CD14-positive monocyte (primary cell): ENCODE results near the gene C3orf52. TPM values are rescaled to one million over a fixed set of nuclear protein-coding genes. Genes with fewer than 3 reads are reported as not detected.
A peak's percentile ranks its signal among the peaks of the same experiment; 100 is the strongest.

ENCODE experiments used
- DNase-seq, 3 donors: peaks; one replicate each; pipeline ENCODE4 v3.0.0-alpha.2; 2011 to 2022
- H2AFZ ChIP-seq: 2 replicates; pipeline ENCODE4 v1.6.0; 2012; ENCODE audit warnings: mild to moderate bottlenecking, low read depth, low read length, inconsistent platforms; ENCODE audit not compliant: insufficient read depth, poor library complexity, severe bottlenecking
- H3K27ac ChIP-seq, 2 donors: 1 replicate in 1 of 2; 2 replicates in 1 of 2; pipeline ENCODE4 v1.5.1; 2012 to 2013; ENCODE audit warnings: low read length in 2 of 2, control low read depth in 1 of 2, inconsistent platforms in 1 of 2, low read depth in 1 of 2, mild to moderate bottlenecking in 1 of 2
- H3K27me3 ChIP-seq, 2 donors: one replicate each; pipeline versions ENCODE4 v1.6.0 to v1.6.1; 2011 to 2013; ENCODE audit warnings: low read length in 2 of 2; ENCODE audit not compliant: control insufficient read depth in 2 of 2, insufficient read depth in 2 of 2
- H3K36me3 ChIP-seq, 2 donors: replicated peaks in 1 of 2; 1 replicate in 1 of 2; 2 replicates in 1 of 2; pipeline versions ENCODE4 v1.5.1 to v1.6.1; 2012 to 2013; ENCODE audit warnings: low read length in 2 of 2, control low read depth in 1 of 2, inconsistent platforms in 1 of 2, mild to moderate bottlenecking in 1 of 2; ENCODE audit not compliant: insufficient read depth in 2 of 2, control insufficient read depth in 1 of 2
- H3K4me1 ChIP-seq, 2 donors: 1 replicate in 1 of 2; 2 replicates in 1 of 2; pipeline versions ENCODE4 v1.5.1 to v1.6.1; 2012 to 2013; ENCODE audit warnings: low read length in 2 of 2, control low read depth in 1 of 2, inconsistent platforms in 1 of 2, mild to moderate bottlenecking in 1 of 2, moderate library complexity in 1 of 2; ENCODE audit not compliant: insufficient read depth in 2 of 2, control insufficient read depth in 1 of 2
- H3K4me2 ChIP-seq: replicated peaks from 2 replicates; pipeline ENCODE3; 2012; ENCODE audit warnings: low read length, moderate library complexity, mild to moderate bottlenecking; ENCODE audit not compliant: poor library complexity, severe bottlenecking; ENCODE audit errors: extremely low read depth
- H3K4me3 ChIP-seq, 3 experiments: fragments of 200-600 bp in 1 of 3; sonication (generic) in 1 of 3; replicated peaks in 1 of 3; 1 replicate in 2 of 3; 2 replicates in 1 of 3; pipeline ENCODE4 v1.5.1; 2011 to 2013; ENCODE audit warnings: low read length in 3 of 3, mild to moderate bottlenecking in 3 of 3, control low read depth in 2 of 3, low read depth in 2 of 3, inconsistent platforms in 1 of 3, moderate library complexity in 1 of 3
- H3K79me2 ChIP-seq: 2 replicates; pipeline ENCODE4 v1.6.0; 2012; ENCODE audit warnings: mild to moderate bottlenecking, control low read depth, inconsistent platforms, low read length, moderate library complexity; ENCODE audit not compliant: insufficient read depth
- H3K9ac ChIP-seq: 2 replicates; pipeline ENCODE4 v1.6.0; 2017; ENCODE audit warnings: low read length, mild to moderate bottlenecking; ENCODE audit not compliant: insufficient read depth, poor library complexity, severe bottlenecking
- H3K9me3 ChIP-seq, 2 donors: replicated peaks in 1 of 2; 1 replicate in 1 of 2; 2 replicates in 1 of 2; pipeline versions ENCODE4 v1.5.1 to v1.6.1; 2012 to 2013; ENCODE audit warnings: low read length in 2 of 2, control low read depth in 1 of 2; ENCODE audit not compliant: control insufficient read depth in 1 of 2, insufficient read depth in 1 of 2
- H4K20me1 ChIP-seq: 2 replicates; pipeline ENCODE4 v1.6.0; 2012; ENCODE audit warnings: mild to moderate bottlenecking, low read length, control low read depth, moderate library complexity; ENCODE audit not compliant: insufficient read depth
- H3K27ac Mint-ChIP-seq, 7 donors: one replicate each; pipeline ENCODE4 v1.8.0; 2020; ENCODE audit warnings: mild to moderate bottlenecking in 7 of 7, mixed read lengths in 7 of 7, moderate library complexity in 6 of 7, inconsistent platforms in 2 of 7
- H3K27me3 Mint-ChIP-seq, 3 donors: one replicate each; pipeline ENCODE4 v1.8.0; 2021 to 2022; ENCODE audit warnings: low read depth in 3 of 3, mild to moderate bottlenecking in 3 of 3, mixed read lengths in 3 of 3, moderate library complexity in 3 of 3, inconsistent platforms in 1 of 3
- H3K36me3 Mint-ChIP-seq, 2 donors: one replicate each; pipeline ENCODE4 v1.8.0; 2020; ENCODE audit warnings: mixed read lengths in 2 of 2, inconsistent platforms in 1 of 2, mild to moderate bottlenecking in 1 of 2
- H3K4me1 Mint-ChIP-seq: one replicate; pipeline ENCODE4 v1.8.0; 2020; ENCODE audit warnings: mild to moderate bottlenecking, mixed read lengths
- H3K4me3 Mint-ChIP-seq, 2 donors: one replicate each; pipeline ENCODE4 v1.8.0; 2020; ENCODE audit warnings: mild to moderate bottlenecking in 2 of 2, mixed read lengths in 2 of 2, moderate library complexity in 1 of 2
- H3K9me3 Mint-ChIP-seq, 7 donors: one replicate each; pipeline ENCODE4 v1.8.0; 2020 to 2022; ENCODE audit warnings: mixed read lengths in 7 of 7, mild to moderate bottlenecking in 6 of 7, moderate library complexity in 6 of 7, inconsistent platforms in 2 of 7
- WGBS: methylation state at CpG from one replicate; pipeline ENCODE4 v1.1.5; 2013; ENCODE audit warnings: missing lambda C conversion rate; ENCODE audit not compliant: insufficient coverage; 5-methylcytosine and 5-hydroxymethylcytosine counted together
- intact Hi-C, 2 donors: fragments of 100-400 bp; cut with micrococcal nuclease; formaldehyde crosslinking; loops; one replicate each; pipeline versions ENCODE4 v1.15.0 to v1.15.1; 2023
- polyA plus RNA-seq, 3 donors: library from polyadenylated mRNA; depleted of rRNA in 1 of 3; unstranded in 2 of 3; stranded (reverse) in 1 of 3; fragments of 300-500 nt in 2 of 3; fragments of >200 nt in 1 of 3; fragmentation: Illumina TruSeq in 2 of 3; gene quantifications; 1 replicate in 2 of 3; 2 replicates in 1 of 3; pipeline ENCODE4 v1.2.3, GENCODE V29; 2012 to 2021
- TF ChIP-seq, protein P1 (sequence below): fragments of 200-600 bp; IDR thresholded peaks from one replicate; pipeline ENCODE4 v1.8.0; 2022; ENCODE audit warnings: antibody characterized with exemption, mild to moderate bottlenecking

Gene C3orf52
- polyA plus RNA-seq, 3 donors, result not detected

DNA sequence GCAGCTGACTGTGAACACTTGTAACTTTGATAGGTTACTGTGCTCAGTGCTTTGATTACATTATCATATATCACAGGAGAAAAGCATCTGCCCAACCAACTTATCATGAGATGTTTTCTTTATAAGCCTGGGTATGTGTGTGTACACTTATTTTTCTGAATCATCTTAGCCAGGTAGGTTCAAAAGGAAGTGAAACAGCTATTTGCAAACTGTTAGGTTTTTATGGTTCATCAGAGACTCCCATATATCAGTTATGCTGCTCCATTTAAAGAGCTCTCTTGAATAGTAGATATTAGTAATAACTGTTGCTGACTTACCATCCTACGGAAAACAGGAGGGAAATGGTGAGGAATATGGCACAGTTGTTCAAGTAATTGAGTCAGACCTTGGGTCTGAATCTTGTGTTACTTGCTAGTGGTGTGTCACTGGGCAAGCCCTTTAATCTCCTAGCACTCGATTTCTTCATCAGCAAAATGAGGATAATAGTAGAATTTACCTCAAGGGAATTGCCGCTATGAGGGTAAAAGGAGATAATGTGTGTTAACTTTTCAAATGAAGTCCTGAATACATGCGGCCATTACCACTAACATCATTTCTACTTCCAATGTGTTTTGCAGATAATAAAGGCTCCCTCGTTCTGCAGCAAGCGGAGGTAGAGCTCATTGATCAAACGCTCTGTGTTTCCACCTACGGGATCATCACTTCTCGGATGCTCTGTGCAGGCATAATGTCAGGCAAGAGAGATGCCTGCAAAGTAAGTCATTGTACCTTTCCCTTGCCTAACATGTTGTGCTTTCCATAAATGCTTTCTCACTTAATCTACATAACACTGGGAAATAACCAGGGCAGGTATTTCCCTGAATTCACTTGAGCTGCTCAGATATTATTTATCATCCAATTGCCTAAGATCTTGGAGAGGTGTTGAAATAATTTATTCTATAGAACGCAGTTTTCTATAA is 7.8 kb upstream of the C3orf52 start:
- no peak overlapping the region for H2AFZ ChIP-seq
- no peak overlapping the region for H3K4me3 ChIP-seq
- peaks cover 20 to 46% of the 10 kb centered on the region in 2 donors for H3K27me3 ChIP-seq
- H3K36me3 ChIP-seq, result no peaks in the 10 kb centered on the region
- TF ChIP-seq, protein P1, sequence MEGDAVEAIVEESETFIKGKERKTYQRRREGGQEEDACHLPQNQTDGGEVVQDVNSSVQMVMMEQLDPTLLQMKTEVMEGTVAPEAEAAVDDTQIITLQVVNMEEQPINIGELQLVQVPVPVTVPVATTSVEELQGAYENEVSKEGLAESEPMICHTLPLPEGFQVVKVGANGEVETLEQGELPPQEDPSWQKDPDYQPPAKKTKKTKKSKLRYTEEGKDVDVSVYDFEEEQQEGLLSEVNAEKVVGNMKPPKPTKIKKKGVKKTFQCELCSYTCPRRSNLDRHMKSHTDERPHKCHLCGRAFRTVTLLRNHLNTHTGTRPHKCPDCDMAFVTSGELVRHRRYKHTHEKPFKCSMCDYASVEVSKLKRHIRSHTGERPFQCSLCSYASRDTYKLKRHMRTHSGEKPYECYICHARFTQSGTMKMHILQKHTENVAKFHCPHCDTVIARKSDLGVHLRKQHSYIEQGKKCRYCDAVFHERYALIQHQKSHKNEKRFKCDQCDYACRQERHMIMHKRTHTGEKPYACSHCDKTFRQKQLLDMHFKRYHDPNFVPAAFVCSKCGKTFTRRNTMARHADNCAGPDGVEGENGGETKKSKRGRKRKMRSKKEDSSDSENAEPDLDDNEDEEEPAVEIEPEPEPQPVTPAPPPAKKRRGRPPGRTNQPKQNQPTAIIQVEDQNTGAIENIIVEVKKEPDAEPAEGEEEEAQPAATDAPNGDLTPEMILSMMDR, result no peak
- H3K9me3 ChIP-seq, result no peaks in the 10 kb centered on the region
- DNase-seq, result no peak
- Mint-ChIP-seq H3K27me3 (peaks cover 15 to 34% (median 26%) of the 10 kb centered on the region in 3 donors), H3K4me1 (no peaks in the 10 kb centered on the region), H3K9me3 (peaks cover 0 to 2% (median 2%) of the 10 kb centered on the region in 7 donors), H3K36me3 (no peaks in the 10 kb centered on the region), H3K4me3 (peak overlapping the region in 1 of 2 donors; percentile 49), H3K27ac (no peak overlapping the region)
- intact Hi-C loops, result no loop called here
- no peaks in the 10 kb centered on the region for H3K4me1 ChIP-seq
- no peaks in the 10 kb centered on the region for H3K79me2 ChIP-seq
- H3K27ac ChIP-seq, result no peak overlapping the region
- H4K20me1 ChIP-seq, result no peaks in the 10 kb centered on the region
- H3K9ac ChIP-seq, result no peak overlapping the region
- 100% methylated on average over 2 of the region's 10 CpGs for WGBS
- H3K4me2 ChIP-seq, result no peak overlapping the region

GRCh38 chr3:112083239-112083638 is 3.0 kb upstream of the C3orf52 start:
- Mint-ChIP-seq H3K27ac (no peak overlapping the region), H3K36me3 (peaks cover 0 to 6% of the 10 kb centered on the region in 2 donors), H3K27me3 (peaks cover 53 to 70% (median 64%) of the 10 kb centered on the region in 3 donors), H3K4me1 (peaks cover 17% of the 10 kb centered on the region), H3K4me3 (peak overlapping the region in 1 of 2 donors; percentile 66), H3K9me3 (peaks cover 0 to 16% (median 8%) of the 10 kb centered on the region in 7 donors)
- Histone ChIP-seq H3K79me2 (no peaks in the 10 kb centered on the region), H3K27me3 (peaks cover 60 to 85% of the 10 kb centered on the region in 2 donors), H3K27ac (no peak overlapping the region), H3K9me3 (peaks cover 0 to 8% of the 10 kb centered on the region in 2 donors), H3K4me2 (no peak overlapping the region), H2AFZ (no peak overlapping the region), H3K36me3 (no peaks in the 10 kb centered on the region), H3K4me3 (no peak overlapping the region), H4K20me1 (no peaks in the 10 kb centered on the region), H3K4me1 (peaks cover 13% of the 10 kb centered on the region in 2 donors), H3K9ac (no peak overlapping the region)
- TF ChIP-seq, protein P1, result no peak
- intact Hi-C loops, result no loop called here
- DNase-seq, result no peak
- WGBS, result 100% methylated on average over 1 of the region's 4 CpGs
